ENCODE results near the gene SULT4A1. TPM values are rescaled to one million over a fixed set of nuclear protein-coding genes. Genes with fewer than 3 reads are reported as not detected.

The SULT4A1 gene
- total and polyA plus RNA-seq, 3 donors from 2014 or later = 10.3 to 11.9 (median 11.2) TPM

DNA sequence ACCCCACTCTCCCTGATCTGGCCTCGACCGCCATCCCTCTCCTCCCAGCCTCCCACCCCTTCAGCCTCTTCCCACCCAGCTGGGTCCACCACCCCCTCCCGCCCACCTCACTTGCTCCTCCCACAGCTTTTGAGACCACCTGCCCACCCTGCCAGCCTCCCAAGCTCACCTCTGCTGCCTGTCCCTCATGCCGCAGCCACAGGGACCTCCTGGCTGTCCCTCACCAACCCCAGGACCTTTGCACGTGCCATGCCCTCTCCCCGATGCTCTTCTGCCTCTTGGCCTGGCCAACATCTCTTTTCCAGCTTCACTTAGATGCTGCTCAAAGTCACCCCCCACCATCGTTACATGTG, 23.0 kb upstream of the SULT4A1 start:
- no peaks in the 10 kb centered on the region for H3K27me3 ChIP-seq
- WGBS, 2 donors = 74 to 77% methylated on average over 7 of the region's 7 CpGs
- intact Hi-C loops (cut with DNase I; ENCODE audit: low total_unique reads) = no loop called here
- no peaks in the 10 kb centered on the region for H3K36me3 ChIP-seq (ENCODE audit: low read depth, missing control alignments)
- DNase-seq = no peak
- H3K4me1 ChIP-seq = no peaks in the 10 kb centered on the region
- H3K9me3 ChIP-seq = no peaks in the 10 kb centered on the region
- no peak for TF ChIP-seq POLR2A (IDR thresholded peaks at IDR 0.05)
- TF ChIP-seq, protein P1, sequence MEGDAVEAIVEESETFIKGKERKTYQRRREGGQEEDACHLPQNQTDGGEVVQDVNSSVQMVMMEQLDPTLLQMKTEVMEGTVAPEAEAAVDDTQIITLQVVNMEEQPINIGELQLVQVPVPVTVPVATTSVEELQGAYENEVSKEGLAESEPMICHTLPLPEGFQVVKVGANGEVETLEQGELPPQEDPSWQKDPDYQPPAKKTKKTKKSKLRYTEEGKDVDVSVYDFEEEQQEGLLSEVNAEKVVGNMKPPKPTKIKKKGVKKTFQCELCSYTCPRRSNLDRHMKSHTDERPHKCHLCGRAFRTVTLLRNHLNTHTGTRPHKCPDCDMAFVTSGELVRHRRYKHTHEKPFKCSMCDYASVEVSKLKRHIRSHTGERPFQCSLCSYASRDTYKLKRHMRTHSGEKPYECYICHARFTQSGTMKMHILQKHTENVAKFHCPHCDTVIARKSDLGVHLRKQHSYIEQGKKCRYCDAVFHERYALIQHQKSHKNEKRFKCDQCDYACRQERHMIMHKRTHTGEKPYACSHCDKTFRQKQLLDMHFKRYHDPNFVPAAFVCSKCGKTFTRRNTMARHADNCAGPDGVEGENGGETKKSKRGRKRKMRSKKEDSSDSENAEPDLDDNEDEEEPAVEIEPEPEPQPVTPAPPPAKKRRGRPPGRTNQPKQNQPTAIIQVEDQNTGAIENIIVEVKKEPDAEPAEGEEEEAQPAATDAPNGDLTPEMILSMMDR (IDR thresholded peaks at IDR 0.05) = no peak
- H3K27ac ChIP-seq = no peak overlapping the region
- H3K4me3 ChIP-seq = no peak overlapping the region

- no peak for TF ChIP-seq POLR2A (IDR thresholded peaks at IDR 0.05)
- TF ChIP-seq, protein P1 (IDR thresholded peaks at IDR 0.05) = peak; percentile 17 to 71 (median 54)
- Histone ChIP-seq H3K27me3 (no peaks in the 10 kb centered on the region), H3K36me3 (ENCODE audit: low read depth, missing control alignments) (no peaks in the 10 kb centered on the region), H3K27ac (no peak overlapping the region), H3K9me3 (no peaks in the 10 kb centered on the region), H3K4me1 (no peaks in the 10 kb centered on the region), H3K4me3 (no peak overlapping the region)
- 25 to 33% methylated on average over 7 to 18 of the region's 18 CpGs for WGBS, 2 donors
- peak; percentile 69 for DNase-seq
- intact Hi-C loops (cut with DNase I; ENCODE audit: low total_unique reads) = no loop called here
Measured at GRCh38 chr22:43884600-43885318, 22.4 kb upstream of the SULT4A1 start.

- no peaks in the 10 kb centered on the region for H3K36me3 ChIP-seq (ENCODE audit: low read depth, missing control alignments)
- no peaks in the 10 kb centered on the region for H3K9me3 ChIP-seq
- H3K4me1 ChIP-seq = no peaks in the 10 kb centered on the region
- intact Hi-C loops (cut with DNase I; ENCODE audit: low total_unique reads) = no loop called here
- H3K4me3 ChIP-seq = no peak overlapping the region
- WGBS, 2 donors = 92 to 94% methylated on average over 11 to 17 of the region's 17 CpGs
- no peaks in the 10 kb centered on the region for H3K27me3 ChIP-seq
- no peak for DNase-seq
- no peak overlapping the region for H3K27ac ChIP-seq
- TF ChIP-seq POLR2A (IDR thresholded peaks at IDR 0.05) = no peak
- TF ChIP-seq, protein P1 (IDR thresholded peaks at IDR 0.05) = no peak
Measured at GRCh38 chr22:43883719-43884415, 21.6 kb upstream of the SULT4A1 start.

DNA sequence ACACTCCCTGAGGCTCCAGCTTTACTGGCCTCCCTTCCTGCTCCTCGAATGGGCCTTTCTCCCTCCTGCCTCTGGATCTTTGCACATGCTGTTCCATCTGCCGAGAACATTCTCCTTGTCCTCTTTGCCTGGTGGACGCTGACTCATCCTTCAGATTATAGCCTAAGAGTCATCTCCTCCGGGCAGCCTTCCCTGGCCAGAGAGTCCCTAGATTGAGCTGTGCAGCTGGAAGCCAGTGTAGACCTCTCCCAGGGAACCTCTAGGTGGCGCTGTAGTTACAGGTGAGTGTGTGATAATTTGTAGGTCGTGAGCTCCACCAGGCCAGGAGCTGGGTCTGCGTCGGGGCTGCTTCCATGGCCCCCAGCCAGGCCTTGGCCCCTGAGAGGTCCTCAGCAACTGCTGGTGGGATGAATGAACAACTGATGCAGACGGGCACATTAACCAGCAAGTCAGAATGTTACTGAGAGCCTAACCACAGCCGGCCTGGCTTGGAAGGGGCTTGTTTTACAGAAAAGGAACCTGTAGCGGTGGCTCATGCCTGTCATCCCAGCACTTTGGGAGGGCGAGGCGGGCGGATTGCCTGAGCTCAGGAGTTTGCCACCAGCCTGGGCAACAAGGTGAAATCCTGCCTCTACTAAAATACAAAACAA, 20.8 kb upstream of the SULT4A1 start:
- Histone ChIP-seq H3K36me3 (ENCODE audit: low read depth, missing control alignments) (no peaks in the 10 kb centered on the region), H3K9me3 (no peaks in the 10 kb centered on the region), H3K4me3 (no peak overlapping the region), H3K27me3 (no peaks in the 10 kb centered on the region), H3K4me1 (no peaks in the 10 kb centered on the region), H3K27ac (no peak overlapping the region)
- WGBS, 2 donors = 52 to 66% methylated on average over 8 to 13 of the region's 14 CpGs
- intact Hi-C loops (cut with DNase I; ENCODE audit: low total_unique reads) = no loop called here
- TF ChIP-seq, protein P1 (IDR thresholded peaks at IDR 0.05) = peak; percentile 24 to 56 (median 47)
- TF ChIP-seq POLR2A (IDR thresholded peaks at IDR 0.05) = no peak
- DNase-seq = peak; percentile 78

Data from testis (tissue), 3 donors.